Measurements from ENCODE around the gene SBNO2. TPM values are rescaled to one million over a fixed set of nuclear protein-coding genes. Genes with fewer than 3 reads are reported as not detected.
A peak's percentile ranks its signal among the peaks of the same experiment; 100 is the strongest.

Gene SBNO2
- total RNA-seq, 1 donor from 2014 or later = 40.9 TPM

- peaks cover 3% of the 10 kb centered on the region for H3K36me3 Mint-ChIP-seq (ENCODE audit: insufficient read depth)
- peaks cover 6% of the 10 kb centered on the region for H3K4me1 Mint-ChIP-seq (ENCODE audit: low read depth)
- DNase-seq (ENCODE audit: low spot score, unreplicated experiment) = no peak
- H3K27me3 Mint-ChIP-seq = no peaks in the 10 kb centered on the region
- H3K4me3 Mint-ChIP-seq (ENCODE audit: low read depth) = no peak overlapping the region
- no peaks in the 10 kb centered on the region for H3K9me3 Mint-ChIP-seq (ENCODE audit: low read depth)
- no peak for TF ChIP-seq CTCF (IDR thresholded peaks at IDR 0.05; ENCODE audit: unreplicated experiment)
- no peak overlapping the region for H3K27ac Mint-ChIP-seq
Observed at GRCh38 chr19:1164684-1165531, 9.2 kb downstream of the SBNO2 start.

GRCh38 chr19:1163934-1164683 is 10.0 kb downstream of the SBNO2 start:
- DNase-seq (ENCODE audit: low spot score, unreplicated experiment) = no peak
- Mint-ChIP-seq H3K27ac (no peak overlapping the region), H3K27me3 (no peaks in the 10 kb centered on the region), H3K36me3 (ENCODE audit: insufficient read depth) (peaks cover 3% of the 10 kb centered on the region), H3K4me1 (ENCODE audit: low read depth) (peaks cover 3% of the 10 kb centered on the region), H3K4me3 (ENCODE audit: low read depth) (no peak overlapping the region), H3K9me3 (ENCODE audit: low read depth) (no peaks in the 10 kb centered on the region)
- no peak for TF ChIP-seq CTCF (IDR thresholded peaks at IDR 0.05; ENCODE audit: unreplicated experiment)

- TF ChIP-seq CTCF (IDR thresholded peaks at IDR 0.05; ENCODE audit: unreplicated experiment) = no peak
- no peaks in the 10 kb centered on the region for H3K9me3 Mint-ChIP-seq (ENCODE audit: low read depth)
- peaks cover 2% of the 10 kb centered on the region for H3K36me3 Mint-ChIP-seq (ENCODE audit: insufficient read depth)
- H3K4me1 Mint-ChIP-seq (ENCODE audit: low read depth) = peaks cover 1% of the 10 kb centered on the region
- H3K4me3 Mint-ChIP-seq (ENCODE audit: low read depth) = no peak overlapping the region
- no peak for DNase-seq (ENCODE audit: low spot score, unreplicated experiment)
- no peaks in the 10 kb centered on the region for H3K27me3 Mint-ChIP-seq
- H3K27ac Mint-ChIP-seq = peak overlapping the region; percentile 73
Observed at GRCh38 chr19:1163283-1163933, 10.7 kb downstream of the SBNO2 start.

GRCh38 chr19:1162404-1163282 is 11.4 kb downstream of the SBNO2 start:
- no peaks in the 10 kb centered on the region for H3K9me3 Mint-ChIP-seq (ENCODE audit: low read depth)
- no peak for DNase-seq (ENCODE audit: low spot score, unreplicated experiment)
- H3K4me1 Mint-ChIP-seq (ENCODE audit: low read depth) = peaks cover 1% of the 10 kb centered on the region
- no peaks in the 10 kb centered on the region for H3K27me3 Mint-ChIP-seq
- no peak for TF ChIP-seq CTCF (IDR thresholded peaks at IDR 0.05; ENCODE audit: unreplicated experiment)
- no peak overlapping the region for H3K4me3 Mint-ChIP-seq (ENCODE audit: low read depth)
- peaks cover 2% of the 10 kb centered on the region for H3K36me3 Mint-ChIP-seq (ENCODE audit: insufficient read depth)
- peak overlapping the region; percentile 73 for H3K27ac Mint-ChIP-seq
